Right hindlimb (tissue), 1 donor: ENCODE results near the gene NKIRAS2.
A peak's percentile ranks its signal among the peaks of the same experiment; 100 is the strongest.

Source experiments
- DNase-seq: peaks from one replicate; pipeline ENCODE4 v3.0.0-alpha.2; 2018

NKIRAS2 gene

GRCh38 chr17:42058063-42058462, 38.2 kb downstream of the NKIRAS2 start:
- DNase-seq, result no peak

- no peak for DNase-seq
These were observed 39.9 kb downstream of the NKIRAS2 start for GRCh38 chr17:42059815-42060214.

GRCh38 chr17:42060231-42060630, 40.3 kb downstream of the NKIRAS2 start:
- DNase-seq, result no peak

GRCh38 chr17:42061646-42062487, 42.0 kb downstream of the NKIRAS2 start:
- DNase-seq, result no peak

GRCh38 chr17:42062681-42063080, 42.8 kb downstream of the NKIRAS2 start:
- no peak for DNase-seq

- no peak for DNase-seq
These were observed 45.3 kb downstream of the NKIRAS2 start for GRCh38 chr17:42065201-42065600.

GRCh38 chr17:42067371-42068091, 47.6 kb downstream of the NKIRAS2 start:
- DNase-seq, result peak; percentile 61

GRCh38 chr17:42068979-42069378, 49.1 kb downstream of the NKIRAS2 start:
- no peak for DNase-seq

- DNase-seq, result no peak
These were observed 51.9 kb downstream of the NKIRAS2 start for GRCh38 chr17:42071810-42072209.

GRCh38 chr17:42072323-42073187, 52.7 kb downstream of the NKIRAS2 start:
- DNase-seq, result peak; percentile 37
